Lower leg skin (tissue), 4 donors: ENCODE data around the gene CETN1. TPM values are rescaled to one million over a fixed set of nuclear protein-coding genes. Genes with fewer than 3 reads are reported as not detected.

Source experiments
- DNase-seq, 2 donors: peaks; one replicate each; pipeline ENCODE4 v3.0.0-alpha.2; 2019; ENCODE audit warnings: low spot score in 2 of 2
- H3K4me3 ChIP-seq: fragments of 200-600 bp; sonication (generic); 2 replicates; pipeline ENCODE4 v1.5.1; 2017; ENCODE audit warnings: mild to moderate bottlenecking, low read depth; ENCODE audit not compliant: poor library complexity, severe bottlenecking
- CTCF ChIP-seq, 3 donors: fragments of 450-650 bp; IDR thresholded peaks; one replicate each; pipeline ENCODE4 v1.5.1; 2016; ENCODE audit warnings: antibody characterized with exemption in 3 of 3, mild to moderate bottlenecking in 3 of 3, moderate library complexity in 2 of 3
- POLR2A ChIP-seq, 2 donors: fragments of 450-650 bp; IDR thresholded peaks; one replicate each; pipeline ENCODE4 v1.6.1; 2016 to 2017; ENCODE audit warnings: antibody characterized with exemption in 2 of 2, mild to moderate bottlenecking in 1 of 2, moderate library complexity in 1 of 2
- whole genome bisulfite sequencing, 2 donors: methylation state at CpG; one replicate each; pipeline ENCODE4 v1.1.5; 2018; 5-methylcytosine and 5-hydroxymethylcytosine counted together
- intact Hi-C: fragments of 100-400 bp; cut with DNase I; formaldehyde crosslinking; loops from one replicate; pipeline ENCODE4 v1.15.0; 2023; ENCODE audit warnings: low total_unique reads
- total RNA-seq, 4 donors: library from RNA; depleted of rRNA; stranded (reverse); fragments of >200 nt; gene quantifications; one replicate each; pipeline ENCODE4 v1.1.0, GENCODE V29; 2016

Gene CETN1
- total RNA-seq = not detected

DNA sequence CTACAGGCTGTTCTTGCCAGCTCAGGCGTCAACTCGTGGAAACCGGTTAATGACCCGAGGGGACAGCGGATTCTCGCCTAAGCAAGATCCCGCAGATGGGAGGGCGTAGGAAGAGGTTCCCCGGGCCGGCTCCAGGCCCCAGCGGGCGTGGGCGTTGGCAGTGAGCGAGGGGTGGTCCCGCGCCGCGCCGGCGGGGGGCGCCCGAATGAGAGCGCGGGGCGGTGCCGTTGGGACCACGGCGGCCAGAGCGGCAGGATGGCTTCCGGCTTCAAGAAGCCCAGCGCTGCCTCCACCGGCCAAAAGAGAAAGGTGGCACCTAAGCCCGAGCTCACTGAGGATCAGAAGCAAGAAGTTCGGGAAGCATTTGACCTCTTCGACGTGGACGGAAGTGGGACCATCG is at the start of gene CETN1:
Gene CETN1, plus strand, starts transcription at position 227 of the 400 bp plus-strand sequence. Its CDS starts 29 bp downstream, at position 256.
- WGBS, 2 donors = 93 to 94% methylated on average over 38 of the region's 38 CpGs
- TF ChIP-seq CTCF (IDR thresholded peaks at IDR 0.05) (no peak), POLR2A (IDR thresholded peaks at IDR 0.05) (no peak)
- no peak within 1 kb of the TSS for H3K4me3 ChIP-seq
- no peak for DNase-seq
- intact Hi-C loops = no loop called here

GRCh38 chr18:532018-532417 is 48.2 kb upstream of the CETN1 start:
- intact Hi-C loops = no loop called here
- 32 to 50% methylated on average over 4 of the region's 4 CpGs for WGBS, 2 donors
- no peak overlapping the region for H3K4me3 ChIP-seq
- TF ChIP-seq POLR2A (IDR thresholded peaks at IDR 0.05) (no peak), CTCF (IDR thresholded peaks at IDR 0.05) (no peak)
- peak in 1 of 2 donors; percentile 40 for DNase-seq

DNA sequence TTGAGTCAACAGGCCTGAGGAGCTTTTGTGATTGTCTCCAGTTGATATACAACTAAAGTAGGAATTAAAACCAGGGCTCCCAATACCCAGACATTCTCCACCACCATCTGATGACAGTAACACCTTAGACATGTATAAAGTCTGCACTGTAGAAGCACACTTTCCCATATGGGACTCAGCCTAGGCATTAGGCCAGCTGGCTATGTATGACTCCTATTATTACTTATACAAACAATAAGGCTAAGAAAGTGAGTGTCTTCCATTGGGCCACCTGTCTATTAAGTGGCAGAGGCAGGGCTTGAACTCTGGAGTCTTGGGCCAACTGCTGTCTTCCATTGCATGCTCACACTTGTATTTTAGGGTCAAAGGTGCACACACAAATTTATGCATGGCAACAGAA is 47.5 kb upstream of the CETN1 start:
- no peak for TF ChIP-seq POLR2A (IDR thresholded peaks at IDR 0.05)
- no peak for TF ChIP-seq CTCF (IDR thresholded peaks at IDR 0.05)
- H3K4me3 ChIP-seq = no peak overlapping the region
- intact Hi-C loops = no loop called here
- DNase-seq = no peak

DNA sequence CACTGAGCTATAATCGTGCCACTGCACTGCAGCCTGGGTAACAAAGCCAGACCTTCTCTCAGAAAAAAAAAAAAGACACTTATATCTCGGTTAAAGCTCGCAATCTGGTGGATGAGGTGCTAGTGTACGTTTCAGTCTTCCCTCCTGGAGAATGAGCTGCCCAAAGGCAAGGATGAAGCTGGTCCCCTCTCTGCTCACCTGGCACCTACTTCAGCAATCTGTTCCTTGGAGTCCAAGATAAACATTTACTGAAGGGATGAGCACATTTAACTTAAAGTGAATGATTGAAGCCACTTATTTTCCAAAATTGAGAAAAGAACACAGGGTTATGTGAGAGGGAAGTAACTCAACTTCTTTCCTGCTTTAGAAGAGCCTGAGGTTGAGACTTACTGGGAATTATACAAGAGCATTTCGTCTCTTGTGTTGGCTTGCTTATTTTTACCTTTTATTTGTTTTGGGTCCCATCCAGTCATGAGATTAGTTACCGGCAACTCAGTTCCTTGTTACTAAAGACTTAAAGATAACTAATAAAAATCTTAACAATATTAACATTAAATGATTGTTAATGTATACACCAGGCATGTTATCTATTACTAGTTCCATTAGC is 46.1 kb upstream of the CETN1 start:
- intact Hi-C loops = no loop called here
- H3K4me3 ChIP-seq = no peak overlapping the region
- 67 to 72% methylated on average over 6 of the region's 6 CpGs for WGBS, 2 donors
- no peak for DNase-seq
- no peak for TF ChIP-seq POLR2A (IDR thresholded peaks at IDR 0.05)
- no peak for TF ChIP-seq CTCF (IDR thresholded peaks at IDR 0.05)

DNA sequence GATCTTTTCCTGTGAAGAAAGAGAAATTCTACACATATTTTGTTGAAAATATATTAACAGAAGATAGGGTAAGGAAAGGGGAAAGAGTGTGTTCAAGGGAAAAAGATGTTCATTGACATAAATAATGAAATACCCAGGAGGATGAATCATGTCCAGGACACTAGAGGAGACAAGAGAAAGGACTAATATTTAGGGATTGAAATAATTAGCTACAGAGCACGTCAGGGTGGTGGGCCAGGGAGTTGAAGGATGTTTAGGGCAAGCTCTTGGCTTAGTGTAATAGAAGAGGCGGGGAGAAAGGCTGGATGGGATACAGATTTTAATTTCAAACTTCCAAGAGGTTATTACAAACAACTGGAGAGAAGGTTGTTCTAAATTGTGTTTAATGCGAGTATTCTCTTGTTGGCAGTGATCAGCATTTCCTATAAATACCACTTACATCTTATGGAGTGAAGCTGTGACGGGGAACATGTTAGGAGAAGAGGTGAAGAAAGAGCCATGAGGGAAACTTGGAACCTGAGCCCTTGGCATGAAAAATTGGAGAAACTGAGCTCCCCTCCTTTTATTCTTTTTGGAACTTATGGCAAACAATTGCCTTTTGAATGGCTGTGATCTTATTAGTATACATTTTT is 36.6 kb upstream of the CETN1 start:
- H3K4me3 ChIP-seq = no peak overlapping the region
- DNase-seq = no peak
- TF ChIP-seq CTCF (IDR thresholded peaks at IDR 0.05) (no peak), POLR2A (IDR thresholded peaks at IDR 0.05) (no peak)
- intact Hi-C loops = no loop called here
- WGBS, 2 donors = 56 to 57% methylated on average over 4 of the region's 4 CpGs

- no peak overlapping the region for H3K4me3 ChIP-seq
- WGBS, 2 donors = 94 to 95% methylated on average over 3 of the region's 3 CpGs
- TF ChIP-seq CTCF (IDR thresholded peaks at IDR 0.05) (no peak), POLR2A (IDR thresholded peaks at IDR 0.05) (no peak)
- intact Hi-C loops = no loop called here
- DNase-seq = no peak
These were observed 30.2 kb upstream of the CETN1 start for GRCh38 chr18:549967-550366.
